HUES48 (cell line): ENCODE results near the gene MTREX.

Experiments used
- H3K27ac ChIP-seq: one replicate; pipeline ENCODE4 v1.7.0; 2013; ENCODE audit warnings: low read depth, low read length, inconsistent platforms
- H3K27me3 ChIP-seq: 2 replicates; pipeline ENCODE4 v1.6.1; 2013; ENCODE audit warnings: mild to moderate bottlenecking, low read length; ENCODE audit not compliant: control insufficient read depth, insufficient read depth
- H3K36me3 ChIP-seq: 2 replicates; pipeline ENCODE4 v1.6.1; 2013; ENCODE audit warnings: low read length; ENCODE audit not compliant: control insufficient read depth, insufficient read depth
- H3K4me1 ChIP-seq: 2 replicates; pipeline ENCODE4 v1.6.1; 2013; ENCODE audit warnings: mild to moderate bottlenecking, low read length; ENCODE audit not compliant: control insufficient read depth, insufficient read depth
- H3K4me3 ChIP-seq: 2 replicates; pipeline ENCODE4 v1.5.1; 2013; ENCODE audit warnings: mild to moderate bottlenecking, low read depth, low read length
- H3K9ac ChIP-seq: 2 replicates; pipeline ENCODE4 v1.6.1; 2013; ENCODE audit warnings: mild to moderate bottlenecking, low read depth, low read length, moderate library complexity
- H3K9me3 ChIP-seq: 2 replicates; pipeline ENCODE4 v1.6.1; 2013; ENCODE audit warnings: low read length; ENCODE audit not compliant: control insufficient read depth, insufficient read depth

The MTREX gene

GRCh38 chr5:55446640-55447351 lies 139.0 kb downstream of the MTREX start:
- peaks cover 9% of the 10 kb centered on the region for H3K36me3 ChIP-seq
- no peak overlapping the region for H3K27ac ChIP-seq
- no peak overlapping the region for H3K4me3 ChIP-seq
- no peak overlapping the region for H3K9ac ChIP-seq
- peaks cover 14% of the 10 kb centered on the region for H3K4me1 ChIP-seq
- H3K9me3 ChIP-seq, result no peaks in the 10 kb centered on the region
- H3K27me3 ChIP-seq, result no peaks in the 10 kb centered on the region

GRCh38 chr5:55450050-55450765 lies 142.4 kb downstream of the MTREX start:
- Histone ChIP-seq H3K27me3 (no peaks in the 10 kb centered on the region), H3K36me3 (peaks cover 17% of the 10 kb centered on the region; the same call in 1 of the 2 replicates), H3K9me3 (no peaks in the 10 kb centered on the region), H3K4me3 (no peak overlapping the region), H3K9ac (no peak overlapping the region), H3K4me1 (peaks cover 25% of the 10 kb centered on the region), H3K27ac (no peak overlapping the region)

- Histone ChIP-seq H3K27ac (no peak overlapping the region), H3K36me3 (peaks cover 30% of the 10 kb centered on the region), H3K4me1 (peaks cover 25% of the 10 kb centered on the region)
Measured at GRCh38 chr5:55451976-55452375, 144.2 kb downstream of the MTREX start.

DNA sequence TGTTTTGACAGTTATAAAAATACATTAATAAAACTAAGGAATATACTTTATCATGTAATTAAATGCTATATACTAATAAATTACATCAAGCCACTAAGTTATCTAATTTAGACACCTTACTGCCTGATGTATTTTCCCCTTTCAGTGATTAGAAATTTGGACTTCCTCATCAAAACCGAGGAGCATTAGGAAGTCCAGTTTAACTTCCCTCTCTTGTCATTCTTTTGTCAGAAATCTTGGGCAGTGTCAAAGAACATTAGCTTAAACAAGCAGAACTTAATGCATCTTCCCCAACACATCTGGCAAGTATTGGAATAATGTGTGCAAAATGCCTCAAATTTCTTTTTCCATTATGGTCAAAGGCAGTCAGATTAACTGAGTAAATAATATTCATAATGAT lies 145.4 kb downstream of the MTREX start:
- Histone ChIP-seq H3K9me3 (no peaks in the 10 kb centered on the region), H3K36me3 (peaks cover 30% of the 10 kb centered on the region), H3K9ac (no peak overlapping the region), H3K4me3 (no peak overlapping the region), H3K27ac (no peak overlapping the region), H3K27me3 (no peaks in the 10 kb centered on the region), H3K4me1 (peaks cover 25% of the 10 kb centered on the region)

More at GRCh38 chr5:55451976-55452375, 144.2 kb downstream of the MTREX start:
- no peak overlapping the region for H3K4me3 ChIP-seq
- H3K9ac ChIP-seq, result no peak overlapping the region
- no peaks in the 10 kb centered on the region for H3K27me3 ChIP-seq
- no peaks in the 10 kb centered on the region for H3K9me3 ChIP-seq

DNA sequence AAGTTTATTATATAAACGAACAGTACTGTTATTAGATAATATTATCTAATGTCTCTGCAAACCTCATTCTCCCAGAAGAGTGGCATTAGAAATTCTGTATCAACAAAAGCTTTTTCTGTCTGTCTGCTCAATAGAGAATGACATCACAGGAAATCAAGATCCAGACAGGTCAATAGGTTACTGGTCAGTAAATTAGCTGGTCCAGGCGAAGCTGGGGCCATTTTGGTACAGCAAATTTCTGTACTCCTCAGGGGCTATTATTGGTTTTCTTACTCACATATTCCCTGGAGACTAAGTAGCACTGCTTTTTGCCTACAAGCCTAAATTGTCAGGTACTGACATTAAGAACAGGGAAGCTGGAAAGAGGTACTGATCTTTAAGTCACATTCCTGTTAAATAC lies 146.5 kb downstream of the MTREX start:
- no peaks in the 10 kb centered on the region for H3K9me3 ChIP-seq
- no peak overlapping the region for H3K4me3 ChIP-seq
- no peaks in the 10 kb centered on the region for H3K27me3 ChIP-seq
- H3K27ac ChIP-seq, result no peak overlapping the region
- H3K36me3 ChIP-seq, result peaks cover 28% of the 10 kb centered on the region
- H3K9ac ChIP-seq, result no peak overlapping the region
- H3K4me1 ChIP-seq, result peaks cover 26% of the 10 kb centered on the region

- Histone ChIP-seq H3K4me1 (peaks cover 28% of the 10 kb centered on the region), H3K9ac (no peak overlapping the region), H3K27ac (no peak overlapping the region), H3K4me3 (no peak overlapping the region), H3K27me3 (no peaks in the 10 kb centered on the region), H3K36me3 (peaks cover 28% of the 10 kb centered on the region), H3K9me3 (no peaks in the 10 kb centered on the region)
Measured at GRCh38 chr5:55456216-55456895, 148.6 kb downstream of the MTREX start.

GRCh38 chr5:55459572-55459971 lies 151.8 kb downstream of the MTREX start:
- Histone ChIP-seq H3K27ac (no peak overlapping the region), H3K9ac (no peak overlapping the region), H3K4me1 (peaks cover 18% of the 10 kb centered on the region), H3K36me3 (peaks cover 29% of the 10 kb centered on the region), H3K4me3 (no peak overlapping the region), H3K27me3 (no peaks in the 10 kb centered on the region), H3K9me3 (no peaks in the 10 kb centered on the region)

GRCh38 chr5:55463613-55464012 lies 155.8 kb downstream of the MTREX start:
- H3K9ac ChIP-seq, result no peak overlapping the region
- no peaks in the 10 kb centered on the region for H3K27me3 ChIP-seq
- H3K9me3 ChIP-seq, result no peaks in the 10 kb centered on the region
- H3K4me1 ChIP-seq, result peaks cover 18% of the 10 kb centered on the region
- H3K4me3 ChIP-seq, result no peak overlapping the region
- H3K27ac ChIP-seq, result no peak overlapping the region
- peaks cover 43% of the 10 kb centered on the region for H3K36me3 ChIP-seq

DNA sequence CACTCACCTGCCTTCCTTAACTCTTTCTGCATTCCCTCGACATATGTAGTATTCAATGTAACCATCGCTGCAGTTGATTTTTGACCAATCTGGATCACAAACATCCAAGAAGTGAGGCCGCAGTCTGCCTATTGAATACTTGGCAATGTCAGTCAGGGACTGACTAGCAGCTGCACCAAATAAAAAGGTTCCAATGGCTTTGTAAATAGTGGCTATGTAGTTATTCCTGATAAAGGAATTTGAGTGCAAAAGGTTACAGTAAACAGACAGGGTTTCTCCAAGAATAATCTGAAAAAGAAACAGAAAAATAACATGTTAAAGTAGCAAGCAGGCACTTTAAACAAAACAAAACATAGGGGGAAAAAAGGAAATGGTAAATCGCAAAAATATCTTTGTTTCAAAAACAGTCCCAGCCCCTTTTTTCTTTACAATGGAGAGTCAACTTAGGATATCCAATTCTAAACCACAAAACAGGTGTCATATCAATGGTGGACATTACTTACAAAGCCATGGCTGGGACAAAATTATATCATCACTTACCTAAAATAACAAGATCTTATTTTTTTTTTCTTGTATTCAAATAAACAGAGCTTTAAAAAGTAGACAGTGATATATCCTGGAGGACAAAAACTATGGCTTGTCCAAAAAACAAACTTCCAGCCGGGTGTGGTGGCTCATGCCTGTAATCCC lies 160.2 kb downstream of the MTREX start:
- Histone ChIP-seq H3K9me3 (no peaks in the 10 kb centered on the region), H3K36me3 (peaks cover 42% of the 10 kb centered on the region), H3K4me3 (no peak overlapping the region), H3K9ac (no peak overlapping the region), H3K4me1 (peaks cover 6% of the 10 kb centered on the region; the same call in 1 of the 2 replicates), H3K27me3 (no peaks in the 10 kb centered on the region), H3K27ac (no peak overlapping the region)

- no peak overlapping the region for H3K4me3 ChIP-seq
- H3K36me3 ChIP-seq, result peaks cover 38% of the 10 kb centered on the region
- no peak overlapping the region for H3K27ac ChIP-seq
- H3K9ac ChIP-seq, result no peak overlapping the region
- no peaks in the 10 kb centered on the region for H3K9me3 ChIP-seq
- H3K27me3 ChIP-seq, result no peaks in the 10 kb centered on the region
- H3K4me1 ChIP-seq, result peaks cover 6% of the 10 kb centered on the region; the same call in 1 of the 2 replicates
Measured at GRCh38 chr5:55469839-55470238, 162.1 kb downstream of the MTREX start.
